HEK293T (cell line): ENCODE data around the gene KRTAP10-4.

Experiments
- CTCF ChIA-PET: fragments of 350-600 bp; formaldehyde crosslinking; extraction: SDS; loops from one replicate; lab custom pipeline; 2021; ENCODE audit warnings: antibody characterized with exemption, inconsistent platforms; lab: Yijun Ruan, JAX
- POLR2A ChIA-PET: fragments of 350-600 bp; formaldehyde crosslinking; extraction: SDS; loops from one replicate; lab custom pipeline; 2020; ENCODE audit warnings: antibody characterized with exemption, inconsistent platforms; lab: Yijun Ruan, JAX
- DNase-seq: peaks from one replicate; pipeline ENCODE4 v3.0.0; 2012; ENCODE audit warnings: mixed read lengths; ENCODE audit errors: extremely low spot score
- ARNT ChIP-seq: fragments of 450-650 bp; IDR thresholded peaks from 2 replicates; pipeline ENCODE4 v1.6.1; 2017; ENCODE audit warnings: mild to moderate bottlenecking
- BHLHE40 ChIP-seq: fragments of 450-650 bp; IDR thresholded peaks from 2 replicates; pipeline ENCODE4 v1.6.1; 2016; ENCODE audit warnings: mild to moderate bottlenecking, moderate library complexity, borderline replicate concordance
- CTBP1 ChIP-seq: fragments of 450-650 bp; IDR thresholded peaks from 2 replicates; pipeline ENCODE4 v1.6.1; 2016; ENCODE audit warnings: borderline replicate concordance
- ELF4 ChIP-seq: fragments of 450-650 bp; IDR thresholded peaks from 2 replicates; pipeline ENCODE4 v1.6.1; 2017; ENCODE audit warnings: antibody characterized with exemption
- FOXA1 ChIP-seq: fragments of 450-650 bp; IDR thresholded peaks from 2 replicates; pipeline ENCODE4 v1.6.1; 2016; ENCODE audit warnings: mild to moderate bottlenecking
- FOXK2 ChIP-seq: fragments of 450-650 bp; IDR thresholded peaks from 2 replicates; pipeline ENCODE4 v1.6.1; 2016; ENCODE audit warnings: mild to moderate bottlenecking
- FOXM1 ChIP-seq: fragments of 450-650 bp; IDR thresholded peaks from 2 replicates; pipeline ENCODE4 v1.6.1; 2017; ENCODE audit warnings: mild to moderate bottlenecking, borderline replicate concordance
- HDGF ChIP-seq: fragments of 450-650 bp; IDR thresholded peaks from 2 replicates; pipeline ENCODE4 v1.6.1; 2017; ENCODE audit warnings: antibody characterized with exemption, borderline replicate concordance
- L3MBTL2 ChIP-seq: fragments of 450-650 bp; conservative IDR thresholded peaks from 2 replicates; pipeline ENCODE4 v1.6.1; 2016; ENCODE audit warnings: mild to moderate bottlenecking
- LEF1 ChIP-seq: fragments of 450-650 bp; IDR thresholded peaks from 2 replicates; pipeline ENCODE4 v1.6.1; 2017; ENCODE audit warnings: mild to moderate bottlenecking, borderline replicate concordance
- NFRKB ChIP-seq: fragments of 450-650 bp; IDR thresholded peaks from 2 replicates; pipeline ENCODE4 v1.6.1; 2016; ENCODE audit warnings: mild to moderate bottlenecking, moderate library complexity
- SP1 ChIP-seq: fragments of 450-650 bp; IDR thresholded peaks from 2 replicates; pipeline ENCODE4 v1.6.1; 2017
- SUZ12 ChIP-seq: fragments of 450-650 bp; IDR thresholded peaks from 2 replicates; pipeline ENCODE4 v1.6.1; 2016; ENCODE audit warnings: mild to moderate bottlenecking
- TARDBP ChIP-seq: fragments of 450-650 bp; IDR thresholded peaks from 2 replicates; pipeline ENCODE4 v1.6.1; 2016
- ZNF384 ChIP-seq: fragments of 450-650 bp; IDR thresholded peaks from 2 replicates; pipeline ENCODE4 v1.6.1; 2016
- TF ChIP-seq, protein P1 (sequence below): fragments of 450-650 bp; IDR thresholded peaks from 2 replicates; pipeline ENCODE4 v1.6.1; 2016

KRTAP10-4 gene

DNA sequence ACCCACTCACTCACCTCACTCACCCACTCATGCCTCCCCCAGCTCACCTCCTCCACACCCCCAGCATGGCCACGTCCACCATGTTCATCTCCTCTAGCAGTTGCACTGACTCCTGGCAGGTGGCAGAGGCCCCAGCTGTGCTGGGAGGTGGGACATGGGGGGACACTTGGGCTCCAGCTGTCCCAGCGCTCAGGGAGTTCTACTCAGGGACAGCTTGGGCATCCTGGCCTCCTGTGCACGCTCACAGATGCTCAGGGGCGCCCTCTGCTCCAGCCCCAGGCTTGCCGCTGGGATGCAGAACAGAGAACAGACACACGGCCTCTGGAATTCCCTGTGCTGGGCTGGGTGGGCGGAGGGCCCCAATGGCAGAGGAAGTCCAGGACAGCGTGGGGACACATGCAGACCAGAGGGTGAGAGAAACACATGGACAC, 43.6 kb downstream of the KRTAP10-4 start:
- no peak for TF ChIP-seq HDGF
- TF ChIP-seq FOXM1, result no peak
- TF ChIP-seq TARDBP, result no peak
- no peak for TF ChIP-seq SUZ12
- no peak for TF ChIP-seq LEF1
- no peak for TF ChIP-seq ELF4
- no peak for TF ChIP-seq L3MBTL2
- TF ChIP-seq FOXK2, result no peak
- no peak for TF ChIP-seq ARNT
- TF ChIP-seq NFRKB, result no peak
- no peak for TF ChIP-seq CTBP1
- DNase-seq, result no peak
- CTCF ChIA-PET, result no interaction called here
- POLR2A ChIA-PET, result no interaction called here

GRCh38 chr21:44618504-44618903, 45.0 kb downstream of the KRTAP10-4 start:
- POLR2A ChIA-PET, result no interaction called here
- CTCF ChIA-PET, result no interaction called here
- no peak for DNase-seq
- TF ChIP-seq TARDBP, result no peak
- TF ChIP-seq FOXK2, result no peak
- no peak for TF ChIP-seq FOXM1
- no peak for TF ChIP-seq SP1

DNA sequence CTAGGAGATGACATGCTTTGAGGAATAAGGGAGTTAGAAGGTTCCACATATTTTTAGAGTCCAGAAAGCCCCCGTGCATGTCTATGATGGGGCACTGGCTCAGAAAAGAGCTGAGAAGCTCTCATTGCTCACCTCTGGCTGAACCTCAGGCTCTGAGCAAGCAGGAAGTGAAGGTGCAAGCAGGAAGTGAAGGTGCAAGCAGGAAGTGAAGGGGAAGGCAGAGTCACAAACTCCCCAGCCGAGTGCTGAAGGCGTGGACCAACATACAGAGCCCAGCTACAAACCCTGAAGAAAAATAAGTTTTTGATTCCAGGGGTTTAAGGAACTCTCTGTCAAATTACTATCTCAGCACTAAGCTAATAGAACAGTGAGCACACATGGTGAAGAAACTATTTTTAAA, 45.4 kb downstream of the KRTAP10-4 start:
- DNase-seq, result no peak
- CTCF ChIA-PET, result no interaction called here
- POLR2A ChIA-PET, result no interaction called here
- TF ChIP-seq FOXA1, result no peak
- no peak for TF ChIP-seq NFRKB
- TF ChIP-seq SP1, result no peak
- TF ChIP-seq SUZ12, result no peak
- no peak for TF ChIP-seq CTBP1
- TF ChIP-seq L3MBTL2, result no peak
- TF ChIP-seq ZNF384, result no peak
- TF ChIP-seq ELF4, result no peak
- TF ChIP-seq FOXK2, result no peak
- TF ChIP-seq, protein P1, sequence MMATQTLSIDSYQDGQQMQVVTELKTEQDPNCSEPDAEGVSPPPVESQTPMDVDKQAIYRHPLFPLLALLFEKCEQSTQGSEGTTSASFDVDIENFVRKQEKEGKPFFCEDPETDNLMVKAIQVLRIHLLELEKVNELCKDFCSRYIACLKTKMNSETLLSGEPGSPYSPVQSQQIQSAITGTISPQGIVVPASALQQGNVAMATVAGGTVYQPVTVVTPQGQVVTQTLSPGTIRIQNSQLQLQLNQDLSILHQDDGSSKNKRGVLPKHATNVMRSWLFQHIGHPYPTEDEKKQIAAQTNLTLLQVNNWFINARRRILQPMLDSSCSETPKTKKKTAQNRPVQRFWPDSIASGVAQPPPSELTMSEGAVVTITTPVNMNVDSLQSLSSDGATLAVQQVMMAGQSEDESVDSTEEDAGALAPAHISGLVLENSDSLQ, result no peak
- TF ChIP-seq FOXM1, result no peak
- no peak for TF ChIP-seq HDGF
- TF ChIP-seq TARDBP, result no peak
- TF ChIP-seq BHLHE40, result no peak
- TF ChIP-seq ARNT, result no peak
- no peak for TF ChIP-seq LEF1

DNA sequence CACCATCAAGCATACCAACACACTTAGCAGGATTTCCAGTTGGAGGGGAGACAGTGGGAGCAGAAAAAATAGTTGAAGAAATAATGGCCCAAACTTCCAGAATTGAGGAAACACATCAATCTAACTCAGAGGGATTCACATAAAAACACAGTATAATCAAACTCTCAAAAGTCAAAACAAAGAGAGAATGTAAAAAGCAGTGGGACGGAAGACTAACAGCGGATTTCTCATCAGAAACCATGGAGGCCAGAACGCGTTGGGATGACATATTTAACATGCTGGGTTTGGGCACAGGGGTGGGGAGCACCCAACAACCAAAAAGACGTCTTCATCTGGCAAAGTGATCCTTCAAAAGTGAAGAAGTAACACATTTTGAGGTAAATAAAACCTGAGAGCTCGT, 46.4 kb downstream of the KRTAP10-4 start:
- TF ChIP-seq FOXK2, result no peak
- no peak for TF ChIP-seq ARNT
- no peak for TF ChIP-seq HDGF
- TF ChIP-seq CTBP1, result no peak
- no peak for TF ChIP-seq LEF1
- no peak for TF ChIP-seq SUZ12
- no peak for TF ChIP-seq FOXA1
- no peak for TF ChIP-seq ZNF384
- ChIA-PET CTCF (no interaction called here), POLR2A (no interaction called here)
- no peak for DNase-seq

DNA sequence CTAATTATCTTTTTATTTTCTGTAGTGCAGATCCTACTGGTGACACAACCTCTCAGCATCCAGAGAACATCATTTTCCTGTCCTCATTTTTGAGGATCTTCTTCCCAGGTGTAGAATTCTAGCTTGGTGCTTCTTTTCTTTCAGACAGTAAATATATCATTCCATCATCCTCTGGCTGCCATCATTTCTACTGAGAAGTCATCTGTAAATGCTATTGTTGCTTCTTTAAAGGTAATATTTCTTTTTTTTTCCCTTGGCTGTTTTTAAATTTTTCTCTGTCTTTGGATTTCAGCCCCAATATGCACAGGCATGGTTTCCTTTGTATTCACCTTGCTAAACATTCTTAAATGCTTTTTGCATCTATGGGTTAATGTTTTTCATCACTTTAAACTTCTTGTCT, 50.0 kb downstream of the KRTAP10-4 start:
- POLR2A ChIA-PET, result no interaction called here
- TF ChIP-seq HDGF (no peak), ARNT (no peak), SP1 (no peak), NFRKB (no peak), FOXM1 (no peak), SUZ12 (no peak), ZNF384 (no peak)

More for the DNA sequence above, 50.0 kb downstream of the KRTAP10-4 start:
- no peak for DNase-seq
- CTCF ChIA-PET, result no interaction called here
